NCI-H187 treated with DMSO at 0.1 percent for 48 hours (cell line): ENCODE data around the gene MAN1A2.

ENCODE experiments used
- DNase-seq: peaks from one replicate; lab custom pipeline; 2025; lab: John Stamatoyannopoulos, UW

The MAN1A2 gene

DNA sequence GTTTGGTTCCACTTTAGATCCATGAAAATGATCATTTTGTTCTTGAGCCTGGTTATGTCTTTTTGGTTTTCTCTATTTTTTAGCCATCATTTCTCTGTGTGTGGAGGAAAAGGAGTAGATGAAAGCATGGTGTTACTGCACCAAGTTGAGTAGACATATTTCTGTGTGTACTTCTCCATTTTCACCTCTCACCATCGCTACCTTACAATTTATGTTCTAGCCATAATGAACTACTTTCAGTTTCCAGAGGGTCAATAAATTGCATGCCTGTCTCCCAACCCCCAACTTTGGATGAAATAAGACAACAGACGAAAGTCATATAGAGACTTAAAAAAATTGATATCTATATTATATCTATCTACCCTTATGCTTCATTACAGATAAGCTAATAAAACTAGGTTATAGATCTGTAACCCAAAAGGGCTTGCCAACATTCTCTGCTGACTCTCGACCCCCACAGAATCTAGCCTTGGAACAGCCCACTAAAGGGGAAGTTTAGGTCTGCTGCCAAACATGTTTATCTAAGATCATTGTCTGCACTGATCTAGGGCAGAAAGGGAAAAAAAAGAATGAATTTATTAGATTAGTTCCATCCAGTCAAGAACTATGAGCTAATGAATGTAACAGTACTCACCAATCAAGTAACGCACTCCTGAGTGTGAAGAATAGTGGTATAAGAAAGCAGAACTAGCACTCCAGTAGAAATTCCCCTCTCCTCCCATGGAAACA lies 7.5 kb upstream of the MAN1A2 start:
- DNase-seq, result no peak

DNA sequence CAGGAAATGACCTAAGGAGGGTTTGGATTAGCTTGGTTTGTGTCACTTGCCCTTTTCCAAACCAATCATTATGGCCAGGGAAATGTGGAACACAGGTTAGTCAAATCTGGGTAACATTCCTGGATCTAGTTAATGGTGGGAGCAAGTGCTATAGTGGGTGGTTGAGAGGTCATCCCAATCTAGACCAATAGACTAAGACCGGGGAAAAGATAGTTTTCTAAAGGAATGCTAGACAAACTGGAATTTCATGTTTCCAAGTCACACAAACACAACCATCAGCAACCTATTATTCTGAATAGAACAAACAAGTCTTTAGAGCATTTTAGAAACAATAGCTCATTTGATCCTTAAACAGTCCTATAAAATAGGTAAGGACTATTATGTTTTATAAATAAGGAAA lies 4.3 kb upstream of the MAN1A2 start:
- no peak for DNase-seq

DNA sequence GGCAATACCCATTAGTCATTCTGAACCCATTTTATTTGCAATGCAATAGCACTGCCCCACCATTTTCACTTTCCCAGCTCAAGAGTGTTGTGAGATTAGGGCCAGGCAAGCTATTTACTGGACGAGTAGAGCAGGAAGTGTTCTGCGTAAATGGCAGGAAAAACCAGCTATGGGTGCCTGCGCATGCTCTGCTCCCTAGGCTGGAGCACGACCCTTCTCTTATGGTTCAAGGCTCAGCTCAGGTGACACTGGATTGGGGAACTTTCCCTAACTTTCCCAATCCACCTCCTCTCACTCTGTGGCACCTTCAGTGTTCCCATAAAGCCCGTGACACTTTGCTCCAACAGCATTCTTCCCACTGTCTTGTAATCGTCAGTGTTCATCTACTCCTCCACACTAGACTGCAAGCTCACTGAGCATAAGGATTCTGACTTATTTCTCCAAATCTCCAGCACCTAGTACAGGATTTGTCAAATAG lies 3.6 kb upstream of the MAN1A2 start:
- DNase-seq, result no peak

- DNase-seq, result no peak
These were observed 3.0 kb upstream of the MAN1A2 start for GRCh38 chr1:117364240-117364639.

- no peak for DNase-seq
These were observed 1.7 kb upstream of the MAN1A2 start for GRCh38 chr1:117365350-117366176.

DNA sequence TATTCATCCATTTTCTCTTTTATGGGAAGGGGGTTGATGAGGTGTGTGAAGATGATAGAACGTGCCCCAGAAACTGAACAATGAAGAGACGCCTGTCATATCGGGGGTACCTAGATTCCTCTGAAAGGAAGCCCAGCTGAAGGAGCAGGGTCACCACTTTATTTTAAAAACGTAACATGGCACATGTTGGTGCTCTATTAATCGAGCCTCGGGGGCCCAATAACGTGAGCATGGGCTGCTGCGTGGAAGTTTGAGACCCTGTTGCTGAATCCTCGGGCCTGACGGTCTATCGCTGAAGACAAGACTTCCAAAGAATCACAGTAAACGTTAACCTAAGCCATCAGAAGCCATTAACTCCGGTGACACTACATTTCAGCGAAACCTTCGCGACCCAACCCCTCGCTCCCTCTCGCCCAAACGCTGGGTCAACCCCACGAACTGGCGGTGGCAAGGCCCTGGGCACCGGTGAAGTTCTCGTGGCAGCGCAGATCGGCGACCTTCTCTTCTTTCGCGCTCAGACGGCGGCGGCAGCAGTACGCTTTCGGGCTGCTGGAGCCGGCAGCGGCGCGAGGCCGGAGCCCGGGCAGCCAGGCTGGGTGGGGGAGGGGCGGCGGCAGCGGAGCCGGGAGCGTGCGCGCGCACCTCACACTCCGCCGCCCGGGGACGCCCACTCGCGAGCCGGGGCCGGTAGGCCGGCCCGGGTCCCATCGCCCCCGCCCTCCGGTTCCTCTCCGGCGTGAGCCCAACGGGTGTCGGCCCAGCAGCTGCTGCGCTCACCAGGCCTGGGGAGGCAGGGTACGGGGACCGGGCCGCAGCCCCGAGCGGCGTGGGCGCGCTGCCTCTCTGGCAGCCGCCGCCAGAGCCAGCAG lies 838 bp upstream of the MAN1A2 start:
- peak; percentile 71 for DNase-seq

DNA sequence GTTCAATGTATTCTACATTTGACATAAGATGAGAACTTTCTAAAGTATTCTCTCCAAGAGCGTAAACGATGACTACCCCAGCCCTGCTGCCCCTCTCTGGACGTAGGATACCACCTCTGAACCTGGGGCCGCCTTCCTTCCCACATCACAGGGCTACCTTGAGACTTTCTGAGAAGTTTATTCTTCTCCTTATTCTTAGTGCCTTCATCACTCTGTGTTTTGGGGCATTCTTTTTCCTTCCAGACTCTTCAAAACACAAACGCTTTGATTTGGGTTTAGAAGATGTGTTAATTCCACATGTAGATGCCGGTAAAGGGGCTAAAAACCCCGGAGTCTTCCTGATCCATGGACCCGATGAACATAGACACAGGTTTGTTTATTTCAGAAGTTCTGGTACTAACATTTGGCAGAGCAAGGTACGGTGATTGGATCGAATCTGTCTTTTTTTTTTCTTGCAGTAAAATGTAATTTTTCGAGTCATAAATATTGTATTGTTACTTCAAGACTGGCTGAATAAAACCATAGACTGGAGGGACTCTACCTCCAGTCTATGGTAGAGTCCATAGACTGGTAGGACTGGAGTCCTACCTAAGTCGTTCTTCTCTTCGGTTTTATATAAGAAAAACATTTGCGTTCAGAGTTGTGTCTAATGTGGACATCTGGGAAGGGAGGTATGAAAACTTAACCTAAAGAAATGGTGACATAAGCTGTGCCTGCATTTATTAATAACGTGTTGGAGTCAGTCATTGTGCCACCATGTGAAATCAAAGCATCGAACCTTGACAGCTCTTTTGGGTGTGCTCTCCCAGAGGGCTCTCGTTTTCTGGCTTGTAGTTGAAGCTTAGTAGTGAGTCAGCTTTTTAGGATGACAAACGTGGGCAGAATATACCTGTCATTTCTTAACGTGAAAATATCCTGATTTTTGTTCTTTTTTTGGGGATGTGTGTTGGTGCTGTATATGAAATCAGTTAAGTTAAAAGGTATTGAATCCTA lies 1.2 kb downstream of the MAN1A2 start:
- DNase-seq, result no peak

- no peak for DNase-seq
These were observed 2.8 kb downstream of the MAN1A2 start for GRCh38 chr1:117370071-117370470.

DNA sequence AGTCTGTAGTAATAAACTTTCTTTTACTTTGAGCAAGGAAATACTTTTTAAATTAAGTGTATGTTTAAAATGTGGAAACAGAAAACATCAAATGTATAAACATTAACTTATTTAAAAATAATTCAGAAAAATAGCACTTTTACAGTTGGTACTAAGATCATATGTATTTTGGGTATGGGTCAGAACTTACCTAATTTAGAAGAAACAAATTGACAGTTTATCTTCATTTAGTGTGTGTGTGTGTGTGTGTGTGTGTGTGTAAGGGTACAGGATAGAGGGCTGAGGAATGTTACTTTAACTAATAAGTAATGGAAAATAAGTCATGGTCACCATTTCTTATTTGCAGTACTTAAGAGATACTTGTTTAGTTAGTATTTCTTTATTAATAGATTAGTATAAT lies 3.3 kb downstream of the MAN1A2 start:
- DNase-seq, result no peak

DNA sequence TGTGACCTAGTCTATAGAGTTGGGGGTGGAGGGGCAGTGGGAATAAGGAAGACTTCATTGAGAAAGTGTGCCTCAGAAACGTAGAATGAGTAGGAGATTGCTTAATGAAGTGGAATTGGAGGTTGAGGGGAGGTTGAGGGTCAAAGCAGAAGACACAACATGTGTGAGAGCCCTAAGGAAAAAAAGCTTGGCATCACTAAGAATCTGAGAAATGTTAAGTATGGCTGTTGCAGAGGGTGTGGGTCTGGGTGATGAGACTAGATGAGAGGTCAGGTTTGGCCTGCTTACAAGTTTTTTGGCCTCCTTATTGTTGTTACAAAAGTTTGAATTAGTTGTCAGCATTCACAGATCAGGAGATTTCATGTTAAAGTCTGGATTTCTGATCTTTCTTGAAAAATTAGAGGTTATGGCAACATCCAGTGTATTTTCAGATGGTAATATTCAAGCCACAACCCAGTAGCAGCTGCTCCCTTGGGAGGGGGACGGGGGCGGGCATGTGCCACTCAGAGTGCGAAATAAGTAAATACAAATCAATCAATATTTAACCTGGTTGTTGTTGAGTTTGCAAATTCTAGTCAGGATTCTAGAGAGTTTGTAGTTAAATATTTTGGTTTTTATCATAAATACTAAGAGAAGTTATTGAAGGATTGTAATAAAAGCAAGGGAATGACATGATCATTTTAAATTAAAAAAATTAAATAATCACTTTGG lies 4.3 kb downstream of the MAN1A2 start:
- DNase-seq, result no peak

GRCh38 chr1:117372863-117373412 lies 5.7 kb downstream of the MAN1A2 start:
- DNase-seq, result no peak

- DNase-seq, result no peak
These were observed 6.7 kb downstream of the MAN1A2 start for GRCh38 chr1:117373932-117374331.

GRCh38 chr1:117375327-117375726 lies 8.1 kb downstream of the MAN1A2 start:
- DNase-seq, result no peak

DNA sequence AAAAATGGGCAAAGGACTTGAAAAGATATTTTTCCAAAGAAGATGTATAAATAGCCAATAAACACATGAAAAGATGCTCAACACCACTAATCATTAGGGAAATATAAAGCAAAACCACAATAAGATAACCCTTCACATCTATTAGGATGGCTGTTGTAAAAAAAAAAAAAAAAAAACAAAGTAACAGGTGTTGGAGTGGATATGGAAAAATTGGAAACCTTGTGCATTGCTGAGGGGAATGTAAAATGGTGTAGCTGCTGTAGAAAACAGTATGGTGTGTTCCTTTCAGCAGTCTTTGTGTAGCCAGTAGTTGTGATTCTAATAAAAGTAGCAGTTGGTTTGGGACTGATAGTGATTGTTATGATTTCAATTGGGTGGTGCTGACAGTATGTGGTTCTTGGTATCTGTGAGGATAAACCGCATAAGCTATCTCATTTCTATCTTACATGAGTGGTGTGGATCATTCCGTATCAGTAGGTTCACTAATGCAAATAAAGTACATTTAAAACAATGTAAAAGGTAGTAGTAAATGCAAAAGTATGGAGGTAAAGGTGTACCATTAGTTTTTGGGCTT lies 19.9 kb downstream of the MAN1A2 start:
- no peak for DNase-seq

DNA sequence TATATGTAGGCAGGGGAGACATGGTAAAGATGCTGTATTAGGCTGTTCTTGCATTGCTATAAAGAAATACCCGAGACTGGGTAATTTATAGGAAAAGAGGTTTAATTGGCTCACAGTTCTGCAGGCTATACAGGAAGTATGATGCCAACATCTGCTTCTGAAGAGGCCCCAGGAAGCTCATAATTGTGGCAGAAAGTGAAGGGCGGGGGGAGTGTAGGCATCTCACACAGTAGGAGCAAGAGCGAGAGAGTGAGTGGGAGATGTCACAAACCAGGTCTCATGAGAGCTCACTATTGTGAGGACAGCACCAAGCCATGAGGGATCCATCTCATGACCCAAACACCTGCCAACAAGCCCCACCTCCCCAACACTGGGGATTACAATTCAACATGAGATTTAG lies 21.1 kb downstream of the MAN1A2 start:
- DNase-seq, result no peak

DNA sequence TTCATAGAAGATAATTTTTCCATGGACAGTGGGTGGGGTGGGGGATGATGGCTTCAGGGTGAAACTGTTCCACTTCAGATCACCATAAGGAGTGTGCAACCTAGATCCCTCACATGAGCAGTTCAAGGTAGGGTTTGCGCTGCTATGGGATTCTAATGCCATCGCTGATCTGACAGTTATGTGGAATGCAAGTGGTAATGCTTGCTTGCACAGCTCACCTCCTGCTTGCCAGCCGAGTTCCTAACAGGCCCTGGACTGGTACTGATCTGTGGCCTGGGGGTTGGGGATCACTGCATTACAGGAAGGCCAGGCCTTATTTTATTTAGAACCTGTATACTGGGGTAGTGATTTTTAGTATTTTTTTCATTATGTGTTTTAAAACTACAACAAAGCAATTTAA lies 22.0 kb downstream of the MAN1A2 start:
- DNase-seq, result no peak

GRCh38 chr1:117389779-117390178 lies 22.5 kb downstream of the MAN1A2 start:
- no peak for DNase-seq

DNA sequence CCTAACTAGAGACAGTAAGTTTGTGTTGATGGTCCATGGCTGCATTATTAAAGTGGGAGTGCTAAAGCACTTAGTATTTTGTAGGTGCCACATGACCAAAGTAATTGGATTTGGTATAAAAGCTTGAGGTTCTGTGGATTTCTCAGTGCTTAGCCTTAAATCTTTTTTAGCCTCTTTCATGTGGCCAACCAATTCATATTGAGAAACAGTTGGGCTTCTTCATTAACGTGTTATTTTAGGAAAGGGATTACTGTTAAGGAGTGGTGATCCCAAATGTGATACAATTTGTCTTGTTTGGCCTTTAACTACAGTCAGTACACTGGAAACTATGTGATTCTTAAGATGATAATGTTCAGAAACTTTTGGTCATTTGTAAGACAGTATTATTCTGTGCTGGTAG lies 25.5 kb downstream of the MAN1A2 start:
- no peak for DNase-seq

DNA sequence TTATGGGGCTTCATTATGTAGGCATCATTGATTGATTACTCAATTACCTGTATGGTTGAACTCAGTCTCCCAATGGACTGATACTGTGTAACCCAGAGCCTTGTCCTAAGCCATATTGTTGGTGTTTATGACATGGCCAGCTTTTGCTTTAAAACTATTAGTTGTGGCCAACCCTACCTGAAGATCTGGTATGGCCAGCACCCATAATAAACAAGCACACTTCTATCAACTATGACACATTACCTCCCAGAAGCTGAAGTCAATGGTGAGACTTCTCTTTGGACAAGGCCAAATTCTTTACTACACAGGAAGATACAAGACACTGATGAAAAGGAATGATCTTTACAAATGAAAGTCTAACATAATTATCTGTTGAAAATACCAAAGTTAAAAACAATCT lies 28.8 kb downstream of the MAN1A2 start:
- no peak for DNase-seq

DNA sequence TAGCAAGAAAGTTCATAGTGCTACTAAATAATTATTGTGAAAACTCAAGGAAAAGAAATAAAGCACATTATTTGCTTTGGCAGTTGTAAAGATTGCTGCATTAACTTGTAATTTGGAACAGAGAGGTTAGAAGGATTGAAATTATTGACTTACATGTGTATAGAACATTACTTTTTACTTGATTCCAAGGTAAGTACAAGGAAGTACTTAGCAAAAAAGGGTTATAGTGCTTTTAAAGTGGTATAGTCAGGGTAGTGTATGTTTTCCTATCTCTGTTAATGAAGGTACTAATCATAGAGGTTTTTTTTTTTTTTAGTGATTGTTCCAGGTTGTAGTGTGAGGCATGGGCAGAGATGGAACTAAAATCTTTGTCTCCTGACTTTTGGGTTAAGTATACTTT lies 29.4 kb downstream of the MAN1A2 start:
- DNase-seq, result no peak
